Natural killer cell (primary cell): Measurements from ENCODE around the gene TRAFD1. TPM values are rescaled to one million over a fixed set of nuclear protein-coding genes. Genes with fewer than 3 reads are reported as not detected.

Experiments used
- ATAC-seq, 3 donors: fragments of 150-1000 bp in 2 of 3; fragments of 200-7000 bp in 1 of 3; cut with Tn5 transposase; 1 replicate in 1 of 3; 2 replicates in 2 of 3; pipeline ENCODE4 v1.10.0; 2021; ENCODE audit warnings: mild to moderate bottlenecking in 2 of 3, moderate library complexity in 2 of 3
- DNase-seq, 2 donors: peaks; one replicate each; pipeline versions ENCODE4 v3.0.0 to v3.0.0-alpha.2; 2013 to 2021; ENCODE audit warnings: mixed read lengths in 1 of 2
- H3K27ac ChIP-seq: one replicate; pipeline ENCODE4 v1.5.1; 2013; ENCODE audit warnings: mild to moderate bottlenecking, low read length
- H3K27me3 ChIP-seq: one replicate; pipeline ENCODE4 v1.6.1; 2013; ENCODE audit warnings: low read length; ENCODE audit not compliant: control insufficient read depth, insufficient read depth
- H3K36me3 ChIP-seq: one replicate; pipeline ENCODE4 v1.6.1; 2013; ENCODE audit warnings: low read length; ENCODE audit not compliant: control insufficient read depth, insufficient read depth
- H3K4me1 ChIP-seq: one replicate; pipeline ENCODE4 v1.6.1; 2013; ENCODE audit warnings: low read length; ENCODE audit not compliant: control insufficient read depth, insufficient read depth
- H3K4me3 ChIP-seq: one replicate; pipeline ENCODE4 v1.5.1; 2013; ENCODE audit warnings: low read length
- H3K9me3 ChIP-seq: one replicate; pipeline ENCODE4 v1.6.1; 2013; ENCODE audit warnings: low read length; ENCODE audit not compliant: control insufficient read depth, insufficient read depth
- H3K27ac Mint-ChIP-seq, 2 donors: one replicate each; pipeline ENCODE4 v1.8.0; 2022; ENCODE audit warnings: mild to moderate bottlenecking in 2 of 2, mixed read lengths in 2 of 2, moderate library complexity in 1 of 2
- H3K27me3 Mint-ChIP-seq, 2 donors: one replicate each; pipeline ENCODE4 v1.8.0; 2022; ENCODE audit warnings: low read depth in 2 of 2, mixed read lengths in 2 of 2
- H3K36me3 Mint-ChIP-seq: one replicate; pipeline ENCODE4 v1.8.0; 2022; ENCODE audit warnings: mixed read lengths
- H3K4me1 Mint-ChIP-seq, 2 donors: one replicate each; pipeline ENCODE4 v1.8.0; 2022; ENCODE audit warnings: mixed read lengths in 2 of 2
- H3K4me3 Mint-ChIP-seq: one replicate; pipeline ENCODE4 v1.8.0; 2022; ENCODE audit warnings: mild to moderate bottlenecking, moderate library complexity, mixed read lengths
- H3K9me3 Mint-ChIP-seq, 2 donors: one replicate each; pipeline ENCODE4 v1.8.0; 2022; ENCODE audit warnings: mixed read lengths in 2 of 2
- WGBS: methylation state at CpG from one replicate; pipeline ENCODE4 v1.1.7; 2013; ENCODE audit warnings: missing lambda C conversion rate; ENCODE audit not compliant: insufficient coverage; 5-methylcytosine and 5-hydroxymethylcytosine counted together
- intact Hi-C: fragments of 100-400 bp; cut with micrococcal nuclease; formaldehyde crosslinking; loops from one replicate; pipeline ENCODE4 v1.14.2; 2022
- total RNA-seq, 4 donors: library from RNA; stranded (reverse); fragments of 120-200 nt in 1 of 4; gene quantifications; one replicate each; pipeline versions ENCODE4 v1.2.3 to v1.2.4, GENCODE V29; 2013 to 2022
- TF ChIP-seq, protein P1 (sequence below): fragments of 200-600 bp; IDR thresholded peaks from one replicate; pipeline ENCODE4 v1.8.0; 2022; ENCODE audit warnings: antibody characterized with exemption

Gene TRAFD1
- total RNA-seq, 3 donors from 2014 or later (not counting 1 experiment from before 2014, with no cell fraction given) = 35.8 to 45.3 (median 45.2) TPM

DNA sequence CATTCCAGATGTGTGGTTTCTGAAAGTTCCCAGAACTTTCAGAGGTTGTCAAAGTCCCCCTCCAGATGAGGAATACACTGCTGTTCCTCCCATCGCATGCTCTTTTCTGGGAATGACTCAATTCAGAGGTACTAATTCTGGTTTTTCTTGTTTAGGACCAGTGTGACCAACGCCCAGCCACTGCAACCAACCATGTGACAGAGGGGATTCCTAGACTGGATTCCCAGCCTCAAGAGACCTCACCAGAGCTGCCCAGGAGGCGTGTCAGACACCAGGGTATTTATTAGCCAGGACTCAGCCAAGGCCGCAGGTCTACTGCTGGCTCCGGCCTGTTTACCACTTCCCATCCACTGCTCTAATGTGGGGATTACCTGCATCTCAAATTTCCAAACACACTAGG, 24.2 kb downstream of the TRAFD1 start:
- H3K9me3 ChIP-seq = no peaks in the 10 kb centered on the region
- DNase-seq = no peak
- intact Hi-C loops = no loop called here
- Mint-ChIP-seq H3K4me3 (no peak overlapping the region), H3K9me3 (no peaks in the 10 kb centered on the region), H3K36me3 (peaks cover 15% of the 10 kb centered on the region), H3K4me1 (no peaks in the 10 kb centered on the region), H3K27me3 (no peaks in the 10 kb centered on the region), H3K27ac (no peak overlapping the region)
- no peak overlapping the region for H3K27ac ChIP-seq
- ATAC-seq = no peak
- H3K36me3 ChIP-seq = peaks cover 76% of the 10 kb centered on the region
- WGBS = 90% methylated on average over 5 of the region's 5 CpGs
- no peaks in the 10 kb centered on the region for H3K4me1 ChIP-seq
- H3K27me3 ChIP-seq = no peaks in the 10 kb centered on the region
- TF ChIP-seq, protein P1, sequence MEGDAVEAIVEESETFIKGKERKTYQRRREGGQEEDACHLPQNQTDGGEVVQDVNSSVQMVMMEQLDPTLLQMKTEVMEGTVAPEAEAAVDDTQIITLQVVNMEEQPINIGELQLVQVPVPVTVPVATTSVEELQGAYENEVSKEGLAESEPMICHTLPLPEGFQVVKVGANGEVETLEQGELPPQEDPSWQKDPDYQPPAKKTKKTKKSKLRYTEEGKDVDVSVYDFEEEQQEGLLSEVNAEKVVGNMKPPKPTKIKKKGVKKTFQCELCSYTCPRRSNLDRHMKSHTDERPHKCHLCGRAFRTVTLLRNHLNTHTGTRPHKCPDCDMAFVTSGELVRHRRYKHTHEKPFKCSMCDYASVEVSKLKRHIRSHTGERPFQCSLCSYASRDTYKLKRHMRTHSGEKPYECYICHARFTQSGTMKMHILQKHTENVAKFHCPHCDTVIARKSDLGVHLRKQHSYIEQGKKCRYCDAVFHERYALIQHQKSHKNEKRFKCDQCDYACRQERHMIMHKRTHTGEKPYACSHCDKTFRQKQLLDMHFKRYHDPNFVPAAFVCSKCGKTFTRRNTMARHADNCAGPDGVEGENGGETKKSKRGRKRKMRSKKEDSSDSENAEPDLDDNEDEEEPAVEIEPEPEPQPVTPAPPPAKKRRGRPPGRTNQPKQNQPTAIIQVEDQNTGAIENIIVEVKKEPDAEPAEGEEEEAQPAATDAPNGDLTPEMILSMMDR = no peak
- H3K4me3 ChIP-seq = no peak overlapping the region

DNA sequence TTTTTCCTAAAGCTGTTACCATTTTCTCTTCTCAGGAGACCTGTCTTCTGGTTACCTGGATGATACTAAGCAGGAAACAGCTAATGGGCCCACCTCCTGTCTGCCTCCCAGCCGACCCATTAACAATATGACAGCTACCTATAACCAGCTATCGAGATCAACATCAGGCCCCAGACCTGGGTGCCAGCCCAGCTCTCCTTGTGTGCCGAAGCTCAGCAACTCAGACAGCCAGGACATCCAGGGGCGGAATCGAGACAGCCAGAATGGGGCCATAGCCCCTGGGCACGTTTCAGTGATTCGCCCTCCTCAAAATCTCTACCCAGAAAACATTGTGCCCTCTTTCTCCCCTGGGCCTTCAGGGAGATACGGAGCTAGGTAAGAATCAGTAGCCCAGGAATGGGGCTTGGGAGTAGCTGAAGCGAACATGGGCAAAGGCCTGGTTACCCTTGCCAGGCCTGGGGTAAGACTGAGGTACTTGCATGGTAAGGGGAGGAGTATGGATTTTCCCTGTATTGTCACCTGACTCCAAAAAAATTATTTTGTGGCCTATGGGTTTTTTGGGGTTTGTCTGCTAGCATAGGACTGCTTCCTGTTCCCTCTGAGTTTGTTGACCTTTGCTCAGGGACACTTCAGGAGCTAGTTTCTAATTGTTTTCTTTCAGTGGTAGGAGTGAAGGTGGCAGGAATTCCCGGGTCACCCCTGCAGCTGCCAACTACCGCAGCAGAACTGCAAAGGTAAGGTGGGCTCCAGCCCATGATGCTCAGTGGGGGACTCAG, 26.6 kb downstream of the TRAFD1 start:
- ATAC-seq (no peak), DNase-seq (no peak)
- Mint-ChIP-seq H3K36me3 (peaks cover 10% of the 10 kb centered on the region), H3K27ac (peak overlapping the region; percentile 10 to 31), H3K9me3 (no peaks in the 10 kb centered on the region), H3K27me3 (no peaks in the 10 kb centered on the region), H3K4me1 (peaks cover 0 to 8% of the 10 kb centered on the region in 2 donors), H3K4me3 (no peak overlapping the region)
- Histone ChIP-seq H3K36me3 (peaks cover 59% of the 10 kb centered on the region), H3K9me3 (no peaks in the 10 kb centered on the region), H3K27me3 (no peaks in the 10 kb centered on the region), H3K4me3 (no peak overlapping the region), H3K27ac (no peak overlapping the region), H3K4me1 (no peaks in the 10 kb centered on the region)
- 96% methylated on average over 11 of the region's 11 CpGs for WGBS
- intact Hi-C loops = no loop called here
- TF ChIP-seq, protein P1 = no peak

DNA sequence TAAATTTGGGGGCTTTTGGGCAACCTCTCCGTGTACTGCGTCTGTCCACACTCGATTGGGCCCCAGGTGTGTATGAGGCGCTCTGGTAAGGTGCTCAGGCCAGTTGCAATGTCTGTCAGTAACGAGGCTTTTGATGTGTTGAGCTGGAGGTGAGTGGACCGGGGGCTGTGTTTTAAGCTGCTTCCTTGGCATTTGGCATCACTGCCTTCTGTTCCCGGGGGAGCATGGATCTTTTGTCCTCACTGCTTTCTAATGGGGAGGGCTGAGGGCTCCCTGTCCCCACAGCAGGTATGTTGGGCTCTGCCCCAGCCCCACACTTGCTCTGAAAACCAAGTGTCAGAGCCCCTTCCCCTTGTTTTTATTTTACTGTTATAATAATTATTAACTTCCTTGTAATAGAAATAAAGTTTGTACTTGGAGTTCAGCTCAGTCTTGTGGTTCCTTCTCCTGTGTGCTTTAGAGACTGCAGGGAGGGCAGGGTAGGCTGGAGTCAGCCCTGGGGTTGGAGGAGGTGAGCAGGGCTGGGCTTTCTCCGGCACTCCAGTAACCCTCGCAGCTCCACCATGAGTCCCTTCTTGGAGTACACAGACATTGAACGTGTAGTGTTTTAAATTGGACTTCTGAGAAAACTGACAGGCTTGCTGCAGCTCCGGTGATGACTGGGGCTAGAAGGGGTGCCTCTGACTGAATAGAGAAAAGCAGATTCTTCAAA, 28.0 kb downstream of the TRAFD1 start:
- 95% methylated on average over 11 of the region's 11 CpGs for WGBS
- TF ChIP-seq, protein P1 = no peak
- H3K4me1 ChIP-seq = peaks cover 2% of the 10 kb centered on the region
- Mint-ChIP-seq H3K27me3 (no peaks in the 10 kb centered on the region), H3K4me1 (peaks cover 9 to 19% of the 10 kb centered on the region in 2 donors), H3K4me3 (no peak overlapping the region), H3K27ac (peak overlapping the region in 1 of 2 donors; percentile 65), H3K9me3 (peaks cover 2 to 3% of the 10 kb centered on the region in 2 donors), H3K36me3 (peaks cover 24% of the 10 kb centered on the region)
- no peak for ATAC-seq
- no peak overlapping the region for H3K4me3 ChIP-seq
- intact Hi-C loops = no loop called here
- peaks cover 4% of the 10 kb centered on the region for H3K9me3 ChIP-seq
- H3K27me3 ChIP-seq = no peaks in the 10 kb centered on the region
- no peak for DNase-seq
- no peak overlapping the region for H3K27ac ChIP-seq
- peaks cover 52% of the 10 kb centered on the region for H3K36me3 ChIP-seq
